ENCODE data around the gene UBE2QL1.

UBE2QL1 gene

GRCh38 chr5:6527749-6528455, 79.2 kb downstream of the UBE2QL1 start:
- no peak for TF ChIP-seq CTCF (IDR thresholded peaks at IDR 0.05; ENCODE audit: borderline replicate concordance, insufficient read depth, low read depth, low read length)
- H3K4me3 ChIP-seq (ENCODE audit: low read depth, low read length) = no peak overlapping the region

GRCh38 chr5:6535594-6535993, 86.9 kb downstream of the UBE2QL1 start:
- H3K4me3 ChIP-seq (ENCODE audit: low read depth, low read length) = no peak overlapping the region
- TF ChIP-seq CTCF (IDR thresholded peaks at IDR 0.05; ENCODE audit: borderline replicate concordance, insufficient read depth, low read depth, low read length) = no peak

- TF ChIP-seq CTCF (IDR thresholded peaks at IDR 0.05; ENCODE audit: borderline replicate concordance, insufficient read depth, low read depth, low read length) = no peak
- no peak overlapping the region for H3K4me3 ChIP-seq (ENCODE audit: low read depth, low read length)
Measured at GRCh38 chr5:6539060-6539459, 90.4 kb downstream of the UBE2QL1 start.

GRCh38 chr5:6540111-6540827, 91.6 kb downstream of the UBE2QL1 start:
- no peak overlapping the region for H3K4me3 ChIP-seq (ENCODE audit: low read depth, low read length)
- no peak for TF ChIP-seq CTCF (IDR thresholded peaks at IDR 0.05; ENCODE audit: borderline replicate concordance, insufficient read depth, low read depth, low read length)

GRCh38 chr5:6541256-6542013, 92.8 kb downstream of the UBE2QL1 start:
- H3K4me3 ChIP-seq (ENCODE audit: low read depth, low read length) = no peak overlapping the region
- TF ChIP-seq CTCF (IDR thresholded peaks at IDR 0.05; ENCODE audit: borderline replicate concordance, insufficient read depth, low read depth, low read length) = no peak

- no peak for TF ChIP-seq CTCF (IDR thresholded peaks at IDR 0.05; ENCODE audit: borderline replicate concordance, insufficient read depth, low read depth, low read length)
- H3K4me3 ChIP-seq (ENCODE audit: low read depth, low read length) = no peak overlapping the region
Measured at GRCh38 chr5:6542421-6543345, 94.0 kb downstream of the UBE2QL1 start.

All from GM12875 (cell line).